ENCODE results near the gene YPEL3. TPM values are rescaled to one million over a fixed set of nuclear protein-coding genes. Genes with fewer than 3 reads are reported as not detected.

YPEL3 gene
- total RNA-seq, 1 donor from 2014 or later: 57.9 TPM

- H3K27me3 Mint-ChIP-seq (ENCODE audit: unreplicated experiment): peaks cover 5% of the 10 kb centered on the region
- H3K9me3 Mint-ChIP-seq (ENCODE audit: unreplicated experiment): peaks cover 4% of the 10 kb centered on the region
- H3K4me1 Mint-ChIP-seq (ENCODE audit: low read depth, unreplicated experiment): peaks cover 9% of the 10 kb centered on the region
- TF ChIP-seq, protein P1, sequence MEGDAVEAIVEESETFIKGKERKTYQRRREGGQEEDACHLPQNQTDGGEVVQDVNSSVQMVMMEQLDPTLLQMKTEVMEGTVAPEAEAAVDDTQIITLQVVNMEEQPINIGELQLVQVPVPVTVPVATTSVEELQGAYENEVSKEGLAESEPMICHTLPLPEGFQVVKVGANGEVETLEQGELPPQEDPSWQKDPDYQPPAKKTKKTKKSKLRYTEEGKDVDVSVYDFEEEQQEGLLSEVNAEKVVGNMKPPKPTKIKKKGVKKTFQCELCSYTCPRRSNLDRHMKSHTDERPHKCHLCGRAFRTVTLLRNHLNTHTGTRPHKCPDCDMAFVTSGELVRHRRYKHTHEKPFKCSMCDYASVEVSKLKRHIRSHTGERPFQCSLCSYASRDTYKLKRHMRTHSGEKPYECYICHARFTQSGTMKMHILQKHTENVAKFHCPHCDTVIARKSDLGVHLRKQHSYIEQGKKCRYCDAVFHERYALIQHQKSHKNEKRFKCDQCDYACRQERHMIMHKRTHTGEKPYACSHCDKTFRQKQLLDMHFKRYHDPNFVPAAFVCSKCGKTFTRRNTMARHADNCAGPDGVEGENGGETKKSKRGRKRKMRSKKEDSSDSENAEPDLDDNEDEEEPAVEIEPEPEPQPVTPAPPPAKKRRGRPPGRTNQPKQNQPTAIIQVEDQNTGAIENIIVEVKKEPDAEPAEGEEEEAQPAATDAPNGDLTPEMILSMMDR (IDR thresholded peaks at IDR 0.05; ENCODE audit: partially characterized antibody, unreplicated experiment): peak; percentile 70
- H3K4me3 Mint-ChIP-seq (ENCODE audit: unreplicated experiment): no peak overlapping the region
- H3K36me3 Mint-ChIP-seq (ENCODE audit: unreplicated experiment): no peaks in the 10 kb centered on the region
- peak; percentile 63 for DNase-seq
- H3K27ac Mint-ChIP-seq (ENCODE audit: unreplicated experiment): no peak overlapping the region
Measured at GRCh38 chr16:30068750-30069610, 27.0 kb downstream of the YPEL3 start.

DNA sequence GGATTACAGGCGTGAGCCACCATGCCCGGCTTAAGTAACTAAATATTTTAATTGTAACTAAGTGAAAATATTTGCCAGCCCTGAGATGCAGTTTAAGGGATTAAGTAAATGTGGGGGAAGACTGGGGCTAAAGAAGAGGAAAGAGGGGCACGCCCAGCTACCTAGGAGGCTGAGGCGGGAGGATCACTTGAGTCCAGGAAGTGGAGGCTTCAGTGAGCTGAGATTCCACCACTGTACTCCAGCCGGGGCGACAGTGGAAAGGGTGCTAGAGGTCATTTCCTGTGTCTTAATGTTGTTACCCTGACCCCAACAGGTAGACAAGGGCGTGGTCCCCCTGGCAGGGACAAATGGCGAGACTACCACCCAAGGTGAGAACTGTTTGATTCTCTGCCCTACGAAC is 27.7 kb downstream of the YPEL3 start:
- H3K4me1 Mint-ChIP-seq (ENCODE audit: low read depth, unreplicated experiment): peaks cover 9% of the 10 kb centered on the region
- peaks cover 5% of the 10 kb centered on the region for H3K27me3 Mint-ChIP-seq (ENCODE audit: unreplicated experiment)
- DNase-seq: no peak
- TF ChIP-seq, protein P1 (IDR thresholded peaks at IDR 0.05; ENCODE audit: partially characterized antibody, unreplicated experiment): no peak
- H3K4me3 Mint-ChIP-seq (ENCODE audit: unreplicated experiment): no peak overlapping the region
- no peaks in the 10 kb centered on the region for H3K36me3 Mint-ChIP-seq (ENCODE audit: unreplicated experiment)
- peaks cover 5% of the 10 kb centered on the region for H3K9me3 Mint-ChIP-seq (ENCODE audit: unreplicated experiment)
- no peak overlapping the region for H3K27ac Mint-ChIP-seq (ENCODE audit: unreplicated experiment)

GRCh38 chr16:30067584-30067916 is 28.5 kb downstream of the YPEL3 start:
- peaks cover 5% of the 10 kb centered on the region for H3K9me3 Mint-ChIP-seq (ENCODE audit: unreplicated experiment)
- peak overlapping the region; percentile 7 for H3K27ac Mint-ChIP-seq (ENCODE audit: unreplicated experiment)
- H3K27me3 Mint-ChIP-seq (ENCODE audit: unreplicated experiment): peaks cover 5% of the 10 kb centered on the region
- no peak for DNase-seq
- H3K4me1 Mint-ChIP-seq (ENCODE audit: low read depth, unreplicated experiment): peaks cover 9% of the 10 kb centered on the region
- no peaks in the 10 kb centered on the region for H3K36me3 Mint-ChIP-seq (ENCODE audit: unreplicated experiment)
- peak overlapping the region; percentile 95 for H3K4me3 Mint-ChIP-seq (ENCODE audit: unreplicated experiment)
- TF ChIP-seq, protein P1 (IDR thresholded peaks at IDR 0.05; ENCODE audit: partially characterized antibody, unreplicated experiment): no peak

- Mint-ChIP-seq H3K27ac (ENCODE audit: unreplicated experiment) (peak overlapping the region; percentile 80), H3K4me3 (ENCODE audit: unreplicated experiment) (peak overlapping the region; percentile 95), H3K36me3 (ENCODE audit: unreplicated experiment) (no peaks in the 10 kb centered on the region), H3K27me3 (ENCODE audit: unreplicated experiment) (peaks cover 5% of the 10 kb centered on the region), H3K9me3 (ENCODE audit: unreplicated experiment) (peaks cover 5% of the 10 kb centered on the region), H3K4me1 (ENCODE audit: low read depth, unreplicated experiment) (peaks cover 9% of the 10 kb centered on the region)
- TF ChIP-seq, protein P1 (IDR thresholded peaks at IDR 0.05; ENCODE audit: partially characterized antibody, unreplicated experiment): no peak
- DNase-seq: no peak
Measured at GRCh38 chr16:30066761-30067583, 29.0 kb downstream of the YPEL3 start.
